GM18868 (cell line): ENCODE data around the gene PIEZO2.

ENCODE experiments used
- ATAC-seq: cut with Tn5 transposase; IDR thresholded peaks from one replicate; pipeline ENCODE4 v1.9.1; 2021; ENCODE audit warnings: mild to moderate bottlenecking, moderate library complexity; ENCODE audit not compliant: unreplicated experiment

Gene PIEZO2

GRCh38 chr18:11034884-11035283 lies 114.5 kb downstream of the PIEZO2 start:
- ATAC-seq, result peak; percentile 74

- ATAC-seq, result no peak
These were observed 115.9 kb downstream of the PIEZO2 start for GRCh38 chr18:11033503-11033902.

- no peak for ATAC-seq
These were observed 117.4 kb downstream of the PIEZO2 start for GRCh38 chr18:11031966-11032365.

- no peak for ATAC-seq
These were observed 120.3 kb downstream of the PIEZO2 start for GRCh38 chr18:11029021-11029420.

GRCh38 chr18:11027862-11028261 lies 121.5 kb downstream of the PIEZO2 start:
- peak; percentile 86 for ATAC-seq

GRCh38 chr18:11025671-11026070 lies 123.7 kb downstream of the PIEZO2 start:
- ATAC-seq, result no peak

GRCh38 chr18:11024928-11025669 lies 124.3 kb downstream of the PIEZO2 start:
- ATAC-seq, result no peak

GRCh38 chr18:11021477-11021876 lies 127.9 kb downstream of the PIEZO2 start:
- ATAC-seq, result peak; percentile 46

GRCh38 chr18:11020877-11021414 lies 128.4 kb downstream of the PIEZO2 start:
- peak; percentile 16 for ATAC-seq

- no peak for ATAC-seq
These were observed 129.1 kb downstream of the PIEZO2 start for GRCh38 chr18:11020161-11020853.

GRCh38 chr18:11019295-11020105 lies 129.9 kb downstream of the PIEZO2 start:
- no peak for ATAC-seq

- no peak for ATAC-seq
These were observed 139.5 kb downstream of the PIEZO2 start for GRCh38 chr18:11009869-11010268.

- ATAC-seq, result no peak
These were observed 140.2 kb downstream of the PIEZO2 start for GRCh38 chr18:11009147-11009546.

GRCh38 chr18:11008505-11008904 lies 140.9 kb downstream of the PIEZO2 start:
- no peak for ATAC-seq

GRCh38 chr18:11005528-11005927 lies 143.8 kb downstream of the PIEZO2 start:
- peak; percentile 74 for ATAC-seq

- no peak for ATAC-seq
These were observed 144.4 kb downstream of the PIEZO2 start for GRCh38 chr18:11004951-11005350.

GRCh38 chr18:11004294-11004693 lies 145.1 kb downstream of the PIEZO2 start:
- peak; percentile 47 for ATAC-seq

- ATAC-seq, result no peak
These were observed 146.6 kb downstream of the PIEZO2 start for GRCh38 chr18:11002796-11003195.

GRCh38 chr18:11002277-11002676 lies 147.1 kb downstream of the PIEZO2 start:
- no peak for ATAC-seq

- no peak for ATAC-seq
These were observed 149.3 kb downstream of the PIEZO2 start for GRCh38 chr18:11000071-11000470.

- ATAC-seq, result no peak
These were observed 151.5 kb downstream of the PIEZO2 start for GRCh38 chr18:10997885-10998284.
